ENCODE results near the gene CYP2E1.
A peak's percentile ranks its signal among the peaks of the same experiment; 100 is the strongest.
"Not testable (repeated sequence)": the region's sequence is repeated elsewhere in the genome, so short reads cannot be mapped to it uniquely, and the experiment has no call there.

CYP2E1 gene

DNA sequence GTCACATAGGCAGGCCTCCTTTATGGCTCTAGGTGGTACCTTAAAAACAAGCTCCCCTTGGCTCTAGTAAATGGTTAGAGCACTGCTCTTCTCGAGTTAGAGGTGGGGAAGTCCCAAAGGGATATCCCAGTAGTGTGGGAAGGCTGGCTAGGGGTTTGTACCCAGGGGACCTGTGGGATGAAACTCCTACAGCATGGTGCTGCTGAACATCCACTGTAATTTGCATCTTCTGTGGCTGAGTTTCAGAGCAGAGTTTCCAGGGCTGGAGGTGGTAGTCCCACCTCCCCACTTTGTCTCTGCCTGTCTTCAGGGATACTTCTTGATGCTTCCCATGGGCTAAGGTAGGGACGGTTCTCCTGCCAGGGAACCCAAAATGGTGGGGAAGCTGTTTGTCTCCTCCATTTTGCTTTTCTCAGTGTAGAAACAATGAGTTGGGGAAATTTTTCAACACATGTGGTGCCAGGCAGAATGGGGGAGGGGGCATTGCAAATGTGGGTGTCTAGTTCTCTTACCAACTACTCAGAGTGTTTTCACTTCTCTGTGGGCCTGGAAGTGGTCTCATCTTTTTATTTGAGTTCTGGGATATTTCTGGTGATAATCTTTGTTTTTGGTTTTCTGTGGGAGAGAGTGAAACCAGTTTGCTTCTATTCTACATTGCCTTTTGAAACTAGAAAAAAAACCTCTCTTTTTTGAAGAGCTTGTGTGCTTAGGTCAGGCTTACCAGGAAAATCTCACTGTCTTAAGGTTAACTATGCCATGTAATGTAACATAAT lies 37.2 kb upstream of the CYP2E1 start:
- H2BK120ac ChIP-seq (ENCODE audit: low read depth, low read length), result no peak overlapping the region

DNA sequence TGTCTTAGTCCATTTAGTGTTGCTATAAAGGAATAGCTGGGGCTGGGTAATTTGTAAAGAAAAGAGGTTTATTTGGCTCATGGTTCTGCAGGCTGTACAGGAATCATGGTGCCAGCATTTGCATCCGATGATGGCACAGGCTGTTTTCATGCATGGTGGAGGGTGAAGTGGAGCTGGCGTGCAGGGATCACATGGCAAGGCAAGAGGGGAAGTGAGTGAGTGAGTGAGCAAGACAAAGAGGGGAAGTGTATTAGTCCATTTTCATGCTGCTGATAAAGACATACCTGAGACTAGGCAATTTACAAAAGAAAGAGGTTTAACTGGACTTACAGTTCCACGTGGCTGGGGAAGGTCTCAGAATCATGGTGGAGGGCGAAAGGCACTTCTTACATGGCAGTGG lies 33.6 kb upstream of the CYP2E1 start:
- H3K18ac ChIP-seq (ENCODE audit: low read length); H3K27ac ChIP-seq (ENCODE audit: low read depth, low read length); H2BK120ac ChIP-seq (ENCODE audit: low read depth, low read length); H4K5ac ChIP-seq (ENCODE audit: low read length); H3K23ac ChIP-seq (ENCODE audit: low read length); H2BK15ac ChIP-seq (replicated peaks; ENCODE audit: low read depth); H3K56ac ChIP-seq (ENCODE audit: low read length); H2AK5ac ChIP-seq (ENCODE audit: low read length); H3K4ac ChIP-seq (ENCODE audit: low read depth, low read length); H3K79me2 ChIP-seq (ENCODE audit: control insufficient read depth, insufficient read depth, low read length); H3K4me2 ChIP-seq (ENCODE audit: low read length); H3K36me3 ChIP-seq (ENCODE audit: control insufficient read depth, insufficient read depth, low read length); H3K27me3 ChIP-seq (ENCODE audit: insufficient read depth, low read length, poor library complexity); H3K4me3 ChIP-seq (ENCODE audit: low read length); H3K9ac ChIP-seq (ENCODE audit: low read length); DNase-seq; H3K79me1 ChIP-seq (ENCODE audit: low read length); H4K8ac ChIP-seq (ENCODE audit: low read depth, low read length); H2BK5ac ChIP-seq (ENCODE audit: low read length); H3K4me1 ChIP-seq (ENCODE audit: control insufficient read depth, low read depth, low read length): not testable (repeated sequence)
- no CpG with 5 or more reads among the region's 4 CpGs for WGBS (ENCODE audit: extremely low coverage, insufficient coverage, low lambda C conversion rate)

More for the DNA sequence above, 37.2 kb upstream of the CYP2E1 start:
- H3K4me3 ChIP-seq (ENCODE audit: low read length), result no peak overlapping the region
- H3K79me1 ChIP-seq (ENCODE audit: low read length), result no peaks in the 10 kb centered on the region
- no peaks in the 10 kb centered on the region for H3K4me1 ChIP-seq (ENCODE audit: control insufficient read depth, low read depth, low read length)
- DNase-seq, result no peak
- H4K5ac ChIP-seq (ENCODE audit: low read length), result no peak overlapping the region
- no peak overlapping the region for H2BK5ac ChIP-seq (ENCODE audit: low read length)
- no CpG with 5 or more reads among the region's 2 CpGs for WGBS (ENCODE audit: extremely low coverage, insufficient coverage, low lambda C conversion rate)
- H3K27me3 ChIP-seq (ENCODE audit: insufficient read depth, low read length, poor library complexity), result no peaks in the 10 kb centered on the region
- H3K36me3 ChIP-seq (ENCODE audit: control insufficient read depth, insufficient read depth, low read length), result no peaks in the 10 kb centered on the region
- no peak overlapping the region for H3K4ac ChIP-seq (ENCODE audit: low read depth, low read length)
- H2AK5ac ChIP-seq (ENCODE audit: low read length), result no peak overlapping the region
- no peak overlapping the region for H3K18ac ChIP-seq (ENCODE audit: low read length)
- no peak overlapping the region for H3K56ac ChIP-seq (ENCODE audit: low read length)
- no peak overlapping the region for H3K27ac ChIP-seq (ENCODE audit: low read depth, low read length)
- no peak overlapping the region for H3K23ac ChIP-seq (ENCODE audit: low read length)
- no peak overlapping the region for H3K4me2 ChIP-seq (ENCODE audit: low read length)
- no peak overlapping the region for H4K8ac ChIP-seq (ENCODE audit: low read depth, low read length)
- no peak overlapping the region for H2BK15ac ChIP-seq (replicated peaks; ENCODE audit: low read depth)
- no peaks in the 10 kb centered on the region for H3K79me2 ChIP-seq (ENCODE audit: control insufficient read depth, insufficient read depth, low read length)
- no peak overlapping the region for H3K9ac ChIP-seq (ENCODE audit: low read length)

DNA sequence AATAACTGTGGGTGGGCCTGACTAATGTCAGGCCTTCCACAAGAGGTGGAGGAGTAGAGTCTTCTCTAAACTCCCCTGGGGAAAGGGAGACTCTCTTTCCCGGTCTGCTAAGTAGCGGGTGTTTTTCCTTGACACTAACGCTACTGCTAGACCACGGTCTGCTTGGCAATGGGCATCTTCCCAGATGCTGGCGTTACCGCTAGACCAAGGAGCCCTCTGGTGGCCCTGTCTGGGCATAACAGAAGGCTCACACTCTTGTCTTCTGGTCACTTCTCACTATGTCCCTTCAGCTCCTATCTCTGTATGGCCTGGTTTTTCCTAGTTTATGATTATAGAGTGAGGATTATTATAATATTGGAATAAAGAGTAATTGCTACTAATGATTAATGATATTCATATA lies 29.8 kb upstream of the CYP2E1 start:
- not testable (repeated sequence) for H2BK15ac ChIP-seq (replicated peaks; ENCODE audit: low read depth); H3K4me3 ChIP-seq (ENCODE audit: low read length); H3K79me2 ChIP-seq (ENCODE audit: control insufficient read depth, insufficient read depth, low read length); H4K5ac ChIP-seq (ENCODE audit: low read length); H3K4me1 ChIP-seq (ENCODE audit: control insufficient read depth, low read depth, low read length); H3K27ac ChIP-seq (ENCODE audit: low read depth, low read length); H3K56ac ChIP-seq (ENCODE audit: low read length); H2AK5ac ChIP-seq (ENCODE audit: low read length); H3K36me3 ChIP-seq (ENCODE audit: control insufficient read depth, insufficient read depth, low read length); H2BK5ac ChIP-seq (ENCODE audit: low read length); H3K27me3 ChIP-seq (ENCODE audit: insufficient read depth, low read length, poor library complexity); H3K9ac ChIP-seq (ENCODE audit: low read length); H3K79me1 ChIP-seq (ENCODE audit: low read length); H3K4ac ChIP-seq (ENCODE audit: low read depth, low read length); H3K4me2 ChIP-seq (ENCODE audit: low read length); H4K8ac ChIP-seq (ENCODE audit: low read depth, low read length); H2BK120ac ChIP-seq (ENCODE audit: low read depth, low read length); H3K23ac ChIP-seq (ENCODE audit: low read length); H3K18ac ChIP-seq (ENCODE audit: low read length)
- peak; percentile 5 for DNase-seq
- WGBS (ENCODE audit: extremely low coverage, insufficient coverage, low lambda C conversion rate), result no CpG with 5 or more reads among the region's 6 CpGs

DNA sequence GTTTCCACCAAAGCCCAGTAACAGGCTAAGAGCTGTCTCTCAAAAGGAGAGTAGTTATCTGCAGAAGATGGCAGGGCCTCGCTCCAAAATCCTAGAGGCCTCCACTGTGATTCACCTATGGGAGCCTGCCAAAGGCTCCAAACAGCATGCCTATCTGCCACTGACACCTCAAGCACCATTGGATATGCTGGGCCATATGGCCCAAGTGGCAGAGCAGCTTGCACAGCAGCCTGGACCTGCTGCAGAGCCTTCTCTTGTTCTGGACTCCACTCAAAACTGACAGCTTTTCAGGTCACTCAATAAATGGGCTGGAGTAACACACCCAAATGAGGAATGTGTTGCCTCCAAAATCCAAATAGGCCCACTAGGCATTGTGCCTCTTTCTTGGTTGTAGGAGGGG lies 28.0 kb upstream of the CYP2E1 start:
- H2BK15ac ChIP-seq (replicated peaks; ENCODE audit: low read depth); H3K23ac ChIP-seq (ENCODE audit: low read length); H3K36me3 ChIP-seq (ENCODE audit: control insufficient read depth, insufficient read depth, low read length); H3K27me3 ChIP-seq (ENCODE audit: insufficient read depth, low read length, poor library complexity); DNase-seq; H3K4me2 ChIP-seq (ENCODE audit: low read length); H3K4me1 ChIP-seq (ENCODE audit: control insufficient read depth, low read depth, low read length); H3K56ac ChIP-seq (ENCODE audit: low read length); H3K79me1 ChIP-seq (ENCODE audit: low read length); H3K9ac ChIP-seq (ENCODE audit: low read length); H3K4me3 ChIP-seq (ENCODE audit: low read length); H4K8ac ChIP-seq (ENCODE audit: low read depth, low read length); H3K79me2 ChIP-seq (ENCODE audit: control insufficient read depth, insufficient read depth, low read length); H2AK5ac ChIP-seq (ENCODE audit: low read length); H3K27ac ChIP-seq (ENCODE audit: low read depth, low read length); H2BK5ac ChIP-seq (ENCODE audit: low read length); H3K4ac ChIP-seq (ENCODE audit: low read depth, low read length); H4K5ac ChIP-seq (ENCODE audit: low read length); H3K18ac ChIP-seq (ENCODE audit: low read length); H2BK120ac ChIP-seq (ENCODE audit: low read depth, low read length): not testable (repeated sequence)
- WGBS (ENCODE audit: extremely low coverage, insufficient coverage, low lambda C conversion rate), result no CpG with 5 or more reads among the region's 1 CpG

DNA sequence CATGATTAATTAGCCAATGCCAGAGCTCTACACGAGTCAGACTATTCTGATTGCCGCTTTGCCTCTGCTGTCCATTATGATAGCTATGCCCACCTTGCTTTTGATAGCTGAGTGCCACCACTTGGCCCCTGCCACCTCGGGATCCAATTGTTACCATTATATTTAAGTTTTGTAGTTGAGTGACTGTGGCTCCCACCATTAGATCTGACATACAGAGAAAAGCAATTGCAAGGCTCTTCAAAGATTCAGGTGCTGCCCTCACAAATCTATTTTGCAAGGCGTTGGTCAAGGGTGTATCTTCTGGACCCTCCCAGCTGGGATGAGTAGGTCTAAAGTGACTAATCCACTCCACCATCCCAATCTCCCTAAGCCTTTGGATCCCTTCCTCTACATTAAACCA lies 26.3 kb upstream of the CYP2E1 start:
- H4K8ac ChIP-seq (ENCODE audit: low read depth, low read length); H3K4ac ChIP-seq (ENCODE audit: low read depth, low read length); H3K27me3 ChIP-seq (ENCODE audit: insufficient read depth, low read length, poor library complexity); H2AK5ac ChIP-seq (ENCODE audit: low read length); H2BK15ac ChIP-seq (replicated peaks; ENCODE audit: low read depth); H3K36me3 ChIP-seq (ENCODE audit: control insufficient read depth, insufficient read depth, low read length); H3K4me1 ChIP-seq (ENCODE audit: control insufficient read depth, low read depth, low read length); DNase-seq; H3K27ac ChIP-seq (ENCODE audit: low read depth, low read length); H3K4me3 ChIP-seq (ENCODE audit: low read length); H3K79me1 ChIP-seq (ENCODE audit: low read length); H2BK120ac ChIP-seq (ENCODE audit: low read depth, low read length); H3K9ac ChIP-seq (ENCODE audit: low read length); H3K23ac ChIP-seq (ENCODE audit: low read length); H2BK5ac ChIP-seq (ENCODE audit: low read length); H4K5ac ChIP-seq (ENCODE audit: low read length); H3K18ac ChIP-seq (ENCODE audit: low read length); H3K4me2 ChIP-seq (ENCODE audit: low read length); H3K79me2 ChIP-seq (ENCODE audit: control insufficient read depth, insufficient read depth, low read length); H3K56ac ChIP-seq (ENCODE audit: low read length): not testable (repeated sequence)
- WGBS (ENCODE audit: extremely low coverage, insufficient coverage, low lambda C conversion rate), result no CpG with 5 or more reads among the region's 4 CpGs

DNA sequence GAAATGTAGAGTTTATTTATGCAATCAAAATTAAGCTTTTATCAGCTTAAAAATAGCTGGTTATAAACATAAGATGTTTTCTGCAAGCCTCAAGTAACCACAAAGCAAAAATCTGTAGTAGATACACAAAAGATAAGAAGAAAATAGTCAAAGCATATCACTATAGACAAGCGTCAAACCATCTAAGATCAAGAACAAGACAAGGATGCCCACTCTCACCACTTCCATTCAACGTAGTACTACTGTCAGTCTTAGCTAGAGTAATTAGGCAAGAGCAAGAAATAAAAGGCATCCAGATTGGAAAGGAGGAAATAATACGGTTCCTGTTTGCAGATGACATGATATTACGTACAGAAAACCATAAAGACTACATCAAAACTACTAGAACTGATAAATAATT lies 17.5 kb upstream of the CYP2E1 start:
- no CpG with 5 or more reads among the region's 4 CpGs for WGBS (ENCODE audit: extremely low coverage, insufficient coverage, low lambda C conversion rate)
- H3K9ac ChIP-seq (ENCODE audit: low read length), result no peak overlapping the region

More for the DNA sequence above, 17.5 kb upstream of the CYP2E1 start:
- Histone ChIP-seq H3K27ac (ENCODE audit: low read depth, low read length) (no peak overlapping the region), H3K23ac (ENCODE audit: low read length) (no peak overlapping the region), H3K27me3 (ENCODE audit: insufficient read depth, low read length, poor library complexity) (no peaks in the 10 kb centered on the region), H3K79me1 (ENCODE audit: low read length) (no peaks in the 10 kb centered on the region), H2BK5ac (ENCODE audit: low read length) (no peak overlapping the region), H3K36me3 (ENCODE audit: control insufficient read depth, insufficient read depth, low read length) (no peaks in the 10 kb centered on the region), H3K79me2 (ENCODE audit: control insufficient read depth, insufficient read depth, low read length) (no peaks in the 10 kb centered on the region), H3K4me3 (ENCODE audit: low read length) (no peak overlapping the region), H3K4me1 (ENCODE audit: control insufficient read depth, low read depth, low read length) (no peaks in the 10 kb centered on the region), H4K5ac (ENCODE audit: low read length) (no peak overlapping the region), H3K4ac (ENCODE audit: low read depth, low read length) (no peak overlapping the region), H4K8ac (ENCODE audit: low read depth, low read length) (no peak overlapping the region), H2BK15ac (replicated peaks; ENCODE audit: low read depth) (no peak overlapping the region), H3K18ac (ENCODE audit: low read length) (no peak overlapping the region), H3K4me2 (ENCODE audit: low read length) (no peak overlapping the region), H2AK5ac (ENCODE audit: low read length) (no peak overlapping the region), H3K56ac (ENCODE audit: low read length) (no peak overlapping the region), H2BK120ac (ENCODE audit: low read depth, low read length) (no peak overlapping the region)
- DNase-seq, result no peak

Data from mesendoderm (in vitro differentiated cells).